Right lobe of liver (tissue), 6 donors: Measurements from ENCODE around the gene WASL. TPM values are rescaled to one million over a fixed set of nuclear protein-coding genes. Genes with fewer than 3 reads are reported as not detected.
A peak's percentile ranks its signal among the peaks of the same experiment; 100 is the strongest.

Experiments used
- ATAC-seq, 4 donors: fragments of 200-7000 bp; cut with Tn5 transposase; one replicate each; pipeline ENCODE4 v1.9.1; 2020; ENCODE audit warnings: mild to moderate bottlenecking in 4 of 4, moderate library complexity in 4 of 4
- DNase-seq, 3 donors: peaks; one replicate each; pipeline ENCODE4 v3.0.0-alpha.2; 2020
- H3K27ac ChIP-seq, 3 donors: fragments of 200-600 bp; one replicate each; pipeline ENCODE4 v1.8.0; 2022
- H3K27me3 ChIP-seq, 2 donors: fragments of 200-600 bp; one replicate each; pipeline ENCODE4 v1.8.0; 2022
- H3K36me3 ChIP-seq, 4 donors: fragments of 200-600 bp; sonication (generic) in 1 of 4; one replicate each; pipeline versions ENCODE4 v1.5.1 to v1.8.0; 2017 to 2022; ENCODE audit warnings: control low read depth in 1 of 4
- H3K4me1 ChIP-seq, 4 donors: fragments of 200-600 bp; sonication (generic) in 1 of 4; one replicate each; pipeline versions ENCODE4 v1.5.1 to v1.8.0; 2017 to 2022; ENCODE audit warnings: control low read depth in 1 of 4
- H3K4me3 ChIP-seq, 3 donors: fragments of 200-600 bp; one replicate each; pipeline ENCODE4 v1.8.0; 2022
- H3K9me3 ChIP-seq, 4 donors: fragments of 200-600 bp; sonication (generic) in 1 of 4; one replicate each; pipeline versions ENCODE4 v1.5.1 to v1.8.0; 2017 to 2022; ENCODE audit warnings: control low read depth in 1 of 4
- POLR2A ChIP-seq: fragments of 450-650 bp; IDR thresholded peaks from one replicate; pipeline ENCODE4 v1.6.1; 2017; ENCODE audit warnings: antibody characterized with exemption, mild to moderate bottlenecking
- WGBS: methylation state at CpG from one replicate; pipeline ENCODE4 v1.1.6; 2018; ENCODE audit warnings: low coverage, low lambda C conversion rate; ENCODE audit not compliant: insufficient coverage; ENCODE audit errors: missing lambda C conversion rate; 5-methylcytosine and 5-hydroxymethylcytosine counted together
- intact Hi-C, 2 donors: fragments of 100-400 bp; cut with DNase I; formaldehyde crosslinking; loops; one replicate each; pipeline versions ENCODE4 v1.11.2 to v1.14.1; 2022
- total RNA-seq, 6 experiments: library from RNA; depleted of rRNA in 2 of 6; stranded (reverse); fragments of >200 nt in 2 of 6; fragmentation: NEBNext Ultra II Directional in 3 of 6; extraction: Animal tissue kit (Norgen Biotek cat#: 25700) in 3 of 6; gene quantifications; one replicate each; pipeline versions ENCODE4 v1.1.0 to v1.2.4, GENCODE V29; 2016 to 2023
- TF ChIP-seq, protein P1 (sequence below), 4 donors: fragments of 200-600 bp in 3 of 4; fragments of 450-650 bp in 1 of 4; IDR thresholded peaks; one replicate each; pipeline versions ENCODE4 v1.5.1 to v1.8.0; 2016 to 2022; ENCODE audit warnings: antibody characterized with exemption in 4 of 4, mild to moderate bottlenecking in 2 of 4
- donor health status: DM: no; HTN: yes; CAD: no.
- donor health status: DM: no; HTN: no; CAD: no.
- donor health status: DM: no; HTN: no; CAD: no.
- donor health status: DM: no; HTN: yes; CAD: no.
- donor health status: DM: no; HTN: yes; CAD: no.

WASL gene
- total RNA-seq, 6 experiments from 2014 or later = 20.6 to 26.7 (median 24.8) TPM

DNA sequence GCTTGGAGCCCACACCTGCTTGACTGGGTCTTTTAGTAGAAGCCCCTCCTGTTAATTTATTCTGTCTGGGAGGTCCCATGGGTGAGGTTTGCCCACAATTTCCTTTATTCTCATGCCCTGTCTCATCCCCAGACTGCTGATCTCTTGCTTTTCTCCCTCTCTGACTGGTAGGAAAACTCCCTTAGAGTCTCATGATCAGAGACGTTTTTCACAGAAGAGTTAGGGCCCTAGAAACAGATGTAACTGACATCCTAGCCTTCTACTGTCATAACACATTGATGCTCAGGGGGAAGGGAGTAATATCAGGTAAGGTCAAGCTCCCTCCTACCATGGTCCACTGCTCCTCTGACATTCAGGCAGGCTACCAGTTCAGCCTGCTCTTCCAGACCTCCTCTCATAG is 43.7 kb upstream of the WASL start:
- ATAC-seq (no peak), DNase-seq (no peak)
- Histone ChIP-seq H3K27ac (no peak overlapping the region), H3K27me3 (no peaks in the 10 kb centered on the region), H3K36me3 (no peaks in the 10 kb centered on the region), H3K4me1 (peaks cover 0 to 7% (median under 1%) of the 10 kb centered on the region in 4 donors), H3K9me3 (no peaks in the 10 kb centered on the region), H3K4me3 (no peak overlapping the region)
- 50% methylated on average over 1 of the region's 1 CpG for WGBS
- TF ChIP-seq, protein P1, sequence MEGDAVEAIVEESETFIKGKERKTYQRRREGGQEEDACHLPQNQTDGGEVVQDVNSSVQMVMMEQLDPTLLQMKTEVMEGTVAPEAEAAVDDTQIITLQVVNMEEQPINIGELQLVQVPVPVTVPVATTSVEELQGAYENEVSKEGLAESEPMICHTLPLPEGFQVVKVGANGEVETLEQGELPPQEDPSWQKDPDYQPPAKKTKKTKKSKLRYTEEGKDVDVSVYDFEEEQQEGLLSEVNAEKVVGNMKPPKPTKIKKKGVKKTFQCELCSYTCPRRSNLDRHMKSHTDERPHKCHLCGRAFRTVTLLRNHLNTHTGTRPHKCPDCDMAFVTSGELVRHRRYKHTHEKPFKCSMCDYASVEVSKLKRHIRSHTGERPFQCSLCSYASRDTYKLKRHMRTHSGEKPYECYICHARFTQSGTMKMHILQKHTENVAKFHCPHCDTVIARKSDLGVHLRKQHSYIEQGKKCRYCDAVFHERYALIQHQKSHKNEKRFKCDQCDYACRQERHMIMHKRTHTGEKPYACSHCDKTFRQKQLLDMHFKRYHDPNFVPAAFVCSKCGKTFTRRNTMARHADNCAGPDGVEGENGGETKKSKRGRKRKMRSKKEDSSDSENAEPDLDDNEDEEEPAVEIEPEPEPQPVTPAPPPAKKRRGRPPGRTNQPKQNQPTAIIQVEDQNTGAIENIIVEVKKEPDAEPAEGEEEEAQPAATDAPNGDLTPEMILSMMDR (IDR thresholded peaks at IDR 0.05) = no peak
- TF ChIP-seq POLR2A = no peak
- intact Hi-C loops = loop anchor here in 1 of 2 donors (10.0 kb wide), 1 partner anchor 72 kb away; no protein-coding TSS in a partner anchor

DNA sequence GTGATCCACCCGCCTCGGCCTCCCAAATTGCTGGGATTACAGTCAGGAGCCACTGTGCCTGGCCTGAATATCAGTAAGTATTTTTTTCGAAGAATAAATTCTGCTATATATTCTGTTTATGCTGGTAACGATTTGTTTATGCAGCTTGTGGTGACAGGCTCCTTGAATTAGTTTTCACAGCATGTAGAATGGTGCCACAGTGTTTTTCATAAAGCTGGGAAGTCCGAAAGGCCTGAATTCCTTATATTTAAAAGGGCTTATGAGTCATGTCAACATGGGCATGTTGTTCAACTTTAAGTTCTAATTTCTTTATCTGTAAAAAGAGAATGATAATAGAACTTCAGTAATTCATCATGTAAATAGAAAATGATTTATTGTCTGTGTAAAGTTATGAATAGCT is 42.2 kb upstream of the WASL start:
- Histone ChIP-seq H3K36me3 (no peaks in the 10 kb centered on the region), H3K4me1 (no peaks in the 10 kb centered on the region), H3K27ac (no peak overlapping the region), H3K27me3 (no peaks in the 10 kb centered on the region), H3K4me3 (no peak overlapping the region), H3K9me3 (no peaks in the 10 kb centered on the region)
- ATAC-seq (no peak), DNase-seq (no peak)
- intact Hi-C loops = loop anchor here in 1 of 2 donors (10.0 kb wide), 1 partner anchor 74 kb away; no protein-coding TSS in a partner anchor
- 90% methylated on average over 5 of the region's 5 CpGs for WGBS
- TF ChIP-seq POLR2A = no peak
- TF ChIP-seq, protein P1 (IDR thresholded peaks at IDR 0.05) = no peak

DNA sequence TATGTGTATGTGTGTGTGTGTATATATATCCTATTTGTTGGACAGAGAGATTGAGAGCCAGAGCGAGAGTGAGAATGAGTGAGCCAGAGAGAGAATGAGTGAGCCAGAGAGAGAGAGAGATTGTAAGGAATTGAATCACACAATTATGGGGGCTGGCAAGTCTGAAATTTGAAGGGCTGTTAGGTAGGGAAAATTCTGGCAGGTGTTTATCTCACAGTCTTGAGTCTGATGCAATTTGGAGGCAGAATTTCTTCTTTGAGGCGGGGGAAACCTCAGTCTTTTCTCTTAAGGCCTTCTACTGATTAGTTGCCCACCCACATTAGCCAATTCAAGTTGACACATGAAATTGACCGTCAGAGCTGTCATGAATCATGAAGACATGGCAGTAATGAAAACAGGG is 41.0 kb upstream of the WASL start:
- TF ChIP-seq POLR2A = no peak
- no peaks in the 10 kb centered on the region for H3K27me3 ChIP-seq
- DNase-seq (no peak), ATAC-seq (no peak)
- no peaks in the 10 kb centered on the region for H3K9me3 ChIP-seq
- no peak overlapping the region for H3K4me3 ChIP-seq
- H3K4me1 ChIP-seq = no peaks in the 10 kb centered on the region
- H3K27ac ChIP-seq = no peak overlapping the region
- WGBS = 80% methylated on average over 3 of the region's 3 CpGs
- intact Hi-C loops = loop anchor here in 1 of 2 donors (10.0 kb wide), 1 partner anchor 75 kb away; no protein-coding TSS in a partner anchor
- no peaks in the 10 kb centered on the region for H3K36me3 ChIP-seq

DNA sequence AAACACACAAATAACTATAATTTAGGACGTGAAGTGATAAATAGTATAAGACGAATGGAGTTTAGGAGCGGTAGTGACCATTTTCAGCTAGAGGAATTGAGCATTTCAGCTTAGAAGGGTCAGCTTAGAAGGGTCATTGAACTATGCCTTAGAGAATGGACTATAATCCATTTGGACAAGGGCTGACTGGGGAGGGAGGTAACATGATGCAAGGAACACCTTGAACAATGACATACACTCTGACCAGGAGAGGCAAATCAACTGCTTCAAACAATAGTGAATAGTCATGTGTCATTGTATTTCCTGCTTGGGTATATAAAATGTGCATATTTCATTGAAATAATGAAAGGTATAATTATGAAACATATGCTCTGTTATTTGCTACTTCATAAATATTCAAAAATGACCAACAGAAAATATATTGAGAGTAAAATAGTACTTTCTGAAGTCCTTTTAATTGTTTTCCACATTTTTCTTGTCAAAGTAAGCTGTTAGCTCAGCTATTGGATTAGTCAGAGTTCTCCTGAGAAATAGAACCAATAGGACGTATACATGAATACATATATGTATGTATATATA is 40.5 kb upstream of the WASL start:
- WGBS = 80% methylated on average over 4 of the region's 4 CpGs

DNA sequence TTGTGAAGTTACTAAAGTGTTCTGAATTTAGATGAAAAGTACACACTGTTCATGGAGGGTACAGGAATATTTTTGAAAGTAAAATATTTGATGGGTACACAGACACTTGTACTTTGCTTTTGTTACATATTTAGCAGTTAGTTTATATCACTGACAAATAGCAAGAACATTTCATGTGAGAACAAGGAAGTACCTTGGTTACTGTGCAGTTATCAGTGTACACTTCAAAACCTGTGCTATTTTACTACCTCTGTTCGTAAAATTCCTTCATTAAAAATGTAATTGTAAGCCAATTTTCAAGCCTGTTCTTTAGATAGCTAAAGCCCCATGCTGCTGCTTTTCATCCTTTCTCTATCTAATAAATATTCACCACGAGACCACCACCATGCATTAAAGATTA is 39.8 kb upstream of the WASL start:
- no peak for DNase-seq
- no peak for ATAC-seq
- Histone ChIP-seq H3K4me1 (no peaks in the 10 kb centered on the region), H3K27me3 (no peaks in the 10 kb centered on the region), H3K4me3 (no peak overlapping the region), H3K9me3 (no peaks in the 10 kb centered on the region), H3K36me3 (no peaks in the 10 kb centered on the region), H3K27ac (no peak overlapping the region)
- intact Hi-C loops = no loop called here
- WGBS = 95% methylated on average over 2 of the region's 2 CpGs
- TF ChIP-seq, protein P1 (IDR thresholded peaks at IDR 0.05) = no peak
- no peak for TF ChIP-seq POLR2A

More for the DNA sequence above, 40.5 kb upstream of the WASL start:
- Histone ChIP-seq H3K36me3 (no peaks in the 10 kb centered on the region), H3K27ac (no peak overlapping the region), H3K4me3 (no peak overlapping the region), H3K9me3 (no peaks in the 10 kb centered on the region), H3K4me1 (no peaks in the 10 kb centered on the region), H3K27me3 (no peaks in the 10 kb centered on the region)
- peak in 3 of 4 donors; percentile 26 to 67 (median 43) for ATAC-seq
- no peak for TF ChIP-seq POLR2A
- TF ChIP-seq, protein P1 (IDR thresholded peaks at IDR 0.05) = no peak
- no peak for DNase-seq
- intact Hi-C loops = no loop called here
